PC-9 (cell line): ENCODE measurements around the gene CD6. TPM values are rescaled to one million over a fixed set of nuclear protein-coding genes. Genes with fewer than 3 reads are reported as not detected.

Experiments used
- Bru-seq: library from RNA; stranded (reverse); fragments of 400-500 nt; gene quantifications from one replicate; lab custom pipeline; 2021; lab: Mats Ljungman, UMichigan
- BruChase-seq, 2 experiments: library from RNA; stranded (reverse); fragments of 400-500 nt; gene quantifications; one replicate each; lab custom pipeline; 2021; lab: Mats Ljungman, UMichigan
- BruUV-seq: library from RNA; stranded (reverse); fragments of 400-500 nt; replicated peaks from 2 replicates; lab custom pipeline; 2021; lab: Mats Ljungman, UMichigan
- CTCF ChIA-PET: fragments of 300-600 bp; sonication (Branson Sonifier 250); formaldehyde crosslinking; loops from one replicate; lab custom pipeline; 2022; ENCODE audit warnings: antibody characterized with exemption; lab: Charles Lee
- POLR2A ChIA-PET: fragments of 300-600 bp; sonication (Branson Sonifier 250); formaldehyde crosslinking; loops from one replicate; lab custom pipeline; 2022; ENCODE audit warnings: antibody characterized with exemption; ENCODE audit not compliant: unreplicated experiment; lab: Charles Lee
- DNase-seq, 2 experiments: peaks; one replicate each; pipeline versions ENCODE4 v3.0.0 to v3.0.0-alpha.2; 2015 to 2022; ENCODE audit warnings: mixed read lengths in 1 of 2
- H2AFZ ChIP-seq: fragments of 200-600 bp; sonication (generic); 2 replicates; pipeline ENCODE4 v1.8.1; 2017; ENCODE audit warnings: antibody characterized with exemption
- H3F3A ChIP-seq: fragments of 200-600 bp; sonication (generic); 2 replicates; pipeline ENCODE4 v1.8.1; 2017; ENCODE audit warnings: antibody characterized with exemption, mild to moderate bottlenecking, low read depth; ENCODE audit not compliant: insufficient read depth
- H3K27ac ChIP-seq: fragments of 200-600 bp; sonication (generic); 2 replicates; pipeline ENCODE4 v1.6.1; 2016; ENCODE audit warnings: mixed run types
- H3K27me3 ChIP-seq: fragments of 200-600 bp; sonication (generic); 2 replicates; pipeline ENCODE4 v1.6.1; 2016; ENCODE audit warnings: low read depth, mixed run types; ENCODE audit not compliant: insufficient read depth
- H3K36me3 ChIP-seq: fragments of 200-600 bp; sonication (generic); 2 replicates; pipeline ENCODE4 v1.6.1; 2016; ENCODE audit warnings: low read depth, mixed run types
- H3K4me1 ChIP-seq: fragments of 200-600 bp; sonication (generic); replicated peaks from 2 replicates; pipeline ENCODE4 v1.6.1; 2016; ENCODE audit warnings: mixed run types; ENCODE audit not compliant: insufficient read depth
- H3K4me2 ChIP-seq: fragments of 200-600 bp; sonication (generic); 2 replicates; pipeline ENCODE4 v1.6.1; 2017; ENCODE audit warnings: mixed run types
- H3K4me3 ChIP-seq: fragments of 200-600 bp; sonication (generic); 2 replicates; pipeline ENCODE4 v1.6.1; 2016; ENCODE audit warnings: mixed run types
- H3K79me2 ChIP-seq: fragments of 200-600 bp; sonication (generic); 2 replicates; pipeline ENCODE4 v1.6.1; 2017; ENCODE audit warnings: low read depth, mixed run types
- H3K9me2 ChIP-seq: fragments of 200-600 bp; sonication (generic); 2 replicates; pipeline ENCODE4 v1.8.1; 2017; ENCODE audit warnings: mild to moderate bottlenecking; ENCODE audit not compliant: insufficient read depth
- H3K9me3 ChIP-seq: fragments of 200-600 bp; sonication (generic); 2 replicates; pipeline ENCODE4 v1.8.1; 2016; ENCODE audit warnings: low read depth; ENCODE audit not compliant: insufficient read depth
- H4K20me1 ChIP-seq: fragments of 200-600 bp; sonication (generic); 2 replicates; pipeline ENCODE4 v1.8.1; 2017; ENCODE audit not compliant: insufficient read depth
- EZH2 ChIP-seq: fragments of 200-600 bp; sonication (generic); IDR thresholded peaks from 2 replicates; pipeline ENCODE4 v1.8.0; 2017; ENCODE audit warnings: antibody characterized with exemption, low read depth
- intact Hi-C: fragments of 100-400 bp; cut with micrococcal nuclease; formaldehyde crosslinking; loops from one replicate; pipeline ENCODE4 v1.10.0; 2022; ENCODE audit not compliant: unreplicated experiment
- long read RNA-seq: library from polyadenylated mRNA; stranded (forward); transcript quantifications from one replicate; pipeline ENCODE4 v2.0.0, GENCODE V29; 2022
- total RNA-seq: library from RNA; stranded (reverse); gene quantifications from 2 replicates; pipeline ENCODE4 v1.2.3, GENCODE V29; 2021
- TF ChIP-seq, protein P1 (sequence below): fragments of 200-600 bp; sonication (generic); conservative IDR thresholded peaks from 2 replicates; pipeline ENCODE4 v1.6.1; 2017; ENCODE audit warnings: mixed run types, antibody characterized with exemption, mild to moderate bottlenecking, moderate library complexity

The CD6 gene, protein sequence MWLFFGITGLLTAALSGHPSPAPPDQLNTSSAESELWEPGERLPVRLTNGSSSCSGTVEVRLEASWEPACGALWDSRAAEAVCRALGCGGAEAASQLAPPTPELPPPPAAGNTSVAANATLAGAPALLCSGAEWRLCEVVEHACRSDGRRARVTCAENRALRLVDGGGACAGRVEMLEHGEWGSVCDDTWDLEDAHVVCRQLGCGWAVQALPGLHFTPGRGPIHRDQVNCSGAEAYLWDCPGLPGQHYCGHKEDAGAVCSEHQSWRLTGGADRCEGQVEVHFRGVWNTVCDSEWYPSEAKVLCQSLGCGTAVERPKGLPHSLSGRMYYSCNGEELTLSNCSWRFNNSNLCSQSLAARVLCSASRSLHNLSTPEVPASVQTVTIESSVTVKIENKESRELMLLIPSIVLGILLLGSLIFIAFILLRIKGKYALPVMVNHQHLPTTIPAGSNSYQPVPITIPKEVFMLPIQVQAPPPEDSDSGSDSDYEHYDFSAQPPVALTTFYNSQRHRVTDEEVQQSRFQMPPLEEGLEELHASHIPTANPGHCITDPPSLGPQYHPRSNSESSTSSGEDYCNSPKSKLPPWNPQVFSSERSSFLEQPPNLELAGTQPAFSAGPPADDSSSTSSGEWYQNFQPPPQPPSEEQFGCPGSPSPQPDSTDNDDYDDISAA
- 0.74 and 3.3 TPM in 2 replicates for total RNA-seq
- Bru-seq, nascent RNA, result percentile 7 among the genes with signal in this experiment
- percentile 7 among the genes with signal in this experiment for BruChase-seq, experiment 1, labeled RNA remaining after a 2-hour chase
- percentile 9 among the genes with signal in this experiment for BruChase-seq, experiment 2, labeled RNA remaining after a 6-hour chase
- long read RNA-seq, partial matches to known transcripts, result 0 of 2 reads
- long read RNA-seq, other reads (novel, unspliced or antisense), result 2 of 2 reads

DNA sequence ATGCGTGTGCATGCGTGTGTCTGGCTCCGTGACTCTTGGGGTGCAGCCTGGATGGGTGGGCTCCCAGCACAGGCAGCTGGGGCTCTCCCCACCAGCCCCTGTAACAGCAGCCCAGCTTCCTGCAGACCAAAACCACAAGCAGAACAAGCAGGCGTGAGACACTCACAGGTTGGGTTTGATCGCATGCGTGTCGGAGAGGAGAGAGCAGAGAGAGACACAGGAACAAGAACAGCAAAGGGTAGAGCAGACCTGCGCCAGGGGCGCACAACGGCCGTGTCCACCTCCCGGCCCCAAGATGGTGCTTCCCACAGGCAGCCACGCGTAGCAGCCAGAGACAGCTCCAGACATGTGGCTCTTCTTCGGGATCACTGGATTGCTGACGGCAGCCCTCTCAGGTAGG, at the start of gene CD6:
Gene CD6 (plus strand): TSS at position 161 of the 400 bp plus-strand sequence. CDS start 186 bp downstream, at position 347.
- intact Hi-C loops, result loop anchor here (2.0 kb wide), 1 partner anchor 47 kb away; the partner anchor contains the start of gene TMEM132A
- Histone ChIP-seq H3K4me2 (no peak within 1 kb of the TSS), H3K36me3 (no peaks in the 10 kb centered on the region), H3K9me3 (no peaks in the 10 kb centered on the region; the same call in none of the 2 replicates), H3K9me2 (no peaks in the 10 kb centered on the region), H3K4me1 (no peaks in the 10 kb centered on the region), H4K20me1 (no peaks in the 10 kb centered on the region), H2AFZ (no peak within 1 kb of the TSS), H3K4me3 (no peak within 1 kb of the TSS), H3F3A (no peaks in the 10 kb centered on the region), H3K79me2 (no peaks in the 10 kb centered on the region), H3K27me3 (peaks cover 14% of the 10 kb centered on the region), H3K27ac (no peak within 1 kb of the TSS)
- DNase-seq, result no peak
- BruUV-seq, result no TSS peak
- no peak for TF ChIP-seq EZH2
- TF ChIP-seq, protein P1, sequence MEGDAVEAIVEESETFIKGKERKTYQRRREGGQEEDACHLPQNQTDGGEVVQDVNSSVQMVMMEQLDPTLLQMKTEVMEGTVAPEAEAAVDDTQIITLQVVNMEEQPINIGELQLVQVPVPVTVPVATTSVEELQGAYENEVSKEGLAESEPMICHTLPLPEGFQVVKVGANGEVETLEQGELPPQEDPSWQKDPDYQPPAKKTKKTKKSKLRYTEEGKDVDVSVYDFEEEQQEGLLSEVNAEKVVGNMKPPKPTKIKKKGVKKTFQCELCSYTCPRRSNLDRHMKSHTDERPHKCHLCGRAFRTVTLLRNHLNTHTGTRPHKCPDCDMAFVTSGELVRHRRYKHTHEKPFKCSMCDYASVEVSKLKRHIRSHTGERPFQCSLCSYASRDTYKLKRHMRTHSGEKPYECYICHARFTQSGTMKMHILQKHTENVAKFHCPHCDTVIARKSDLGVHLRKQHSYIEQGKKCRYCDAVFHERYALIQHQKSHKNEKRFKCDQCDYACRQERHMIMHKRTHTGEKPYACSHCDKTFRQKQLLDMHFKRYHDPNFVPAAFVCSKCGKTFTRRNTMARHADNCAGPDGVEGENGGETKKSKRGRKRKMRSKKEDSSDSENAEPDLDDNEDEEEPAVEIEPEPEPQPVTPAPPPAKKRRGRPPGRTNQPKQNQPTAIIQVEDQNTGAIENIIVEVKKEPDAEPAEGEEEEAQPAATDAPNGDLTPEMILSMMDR, result no peak
- ChIA-PET POLR2A (no interaction called here), CTCF (no interaction called here)

GRCh38 chr11:60921777-60922335, 49.6 kb upstream of the CD6 start:
- no peak overlapping the region for H3K27ac ChIP-seq
- H3K36me3 ChIP-seq, result 0 out of 2 replicates have a peak, but pooled peaks cover 19% of the 10 kb centered on the region
- no peak for DNase-seq
- TF ChIP-seq EZH2, result no peak
- TF ChIP-seq, protein P1, result no peak
- CTCF ChIA-PET, result interaction anchor here (0.5 kb wide), 1 partner anchor 10 kb away, joined by 3 read pairs; no protein-coding TSS in a partner anchor
- no peak overlapping the region for H2AFZ ChIP-seq
- H3K4me2 ChIP-seq, result no peak overlapping the region
- H3K4me3 ChIP-seq, result no peak overlapping the region
- BruUV-seq, result no TSS peak
- peaks cover 26% of the 10 kb centered on the region for H3K79me2 ChIP-seq
- intact Hi-C loops, result loop anchor here (10.0 kb wide), 1 partner anchor 943 kb away; no protein-coding TSS in a partner anchor
- POLR2A ChIA-PET, result no interaction called here
- no peaks in the 10 kb centered on the region for H3K27me3 ChIP-seq
- peaks cover 23% of the 10 kb centered on the region for H3K4me1 ChIP-seq
- H3F3A ChIP-seq, result peaks cover 12% of the 10 kb centered on the region; the same call in 1 of the 2 replicates
- no peaks in the 10 kb centered on the region for H3K9me3 ChIP-seq
- no peaks in the 10 kb centered on the region for H3K9me2 ChIP-seq
- 0 out of 2 replicates have a peak, but pooled peaks cover 4% of the 10 kb centered on the region for H4K20me1 ChIP-seq

DNA sequence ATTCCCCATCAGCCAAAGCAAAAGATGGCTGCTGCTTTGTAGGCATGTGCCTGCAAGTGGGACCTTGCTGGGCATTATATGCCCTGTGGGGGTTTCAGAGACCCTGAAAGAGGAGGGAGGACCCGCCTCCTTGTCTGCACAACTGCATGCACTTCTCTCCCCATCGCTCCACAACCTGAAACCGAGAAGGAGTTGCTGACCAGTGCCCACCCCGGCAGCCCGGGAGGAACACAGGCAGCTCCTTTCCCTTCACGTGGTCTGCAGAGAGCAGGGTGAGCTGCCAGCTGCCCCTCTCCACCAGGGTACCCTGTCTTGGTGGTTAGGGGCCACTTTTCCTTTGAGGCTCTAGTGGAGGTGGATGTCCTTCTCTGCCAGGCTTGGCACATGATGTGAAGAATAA, 48.6 kb upstream of the CD6 start:
- TF ChIP-seq, protein P1, result no peak
- no peak for TF ChIP-seq EZH2
- H2AFZ ChIP-seq, result no peak overlapping the region
- BruUV-seq, result TSS peak; percentile 4
- 0 out of 2 replicates have a peak, but pooled peaks cover 4% of the 10 kb centered on the region for H4K20me1 ChIP-seq
- no peaks in the 10 kb centered on the region for H3K9me2 ChIP-seq
- peaks cover 12% of the 10 kb centered on the region; the same call in 1 of the 2 replicates for H3F3A ChIP-seq
- peaks cover 16% of the 10 kb centered on the region for H3K79me2 ChIP-seq
- H3K4me2 ChIP-seq, result no peak overlapping the region
- ChIA-PET CTCF (no interaction called here), POLR2A (no interaction called here)
- H3K4me3 ChIP-seq, result no peak overlapping the region
- no peak for DNase-seq
- H3K4me1 ChIP-seq, result peaks cover 18% of the 10 kb centered on the region
- no peaks in the 10 kb centered on the region for H3K27me3 ChIP-seq
- 0 out of 2 replicates have a peak, but pooled peaks cover 19% of the 10 kb centered on the region for H3K36me3 ChIP-seq
- intact Hi-C loops, result loop anchor here (10.0 kb wide), 1 partner anchor 942 kb away; no protein-coding TSS in a partner anchor
- no peaks in the 10 kb centered on the region for H3K9me3 ChIP-seq
- no peak overlapping the region for H3K27ac ChIP-seq
